HG03280 (cell line): Measurements from ENCODE around the gene ABCB8.

Experiments used
- ATAC-seq: cut with Tn5 transposase; IDR thresholded peaks from one replicate; pipeline ENCODE4 v1.9.1; 2021; ENCODE audit warnings: mild to moderate bottlenecking, moderate library complexity; ENCODE audit not compliant: unreplicated experiment

Gene ABCB8

GRCh38 chr7:151056666-151057505 is 28.6 kb downstream of the ABCB8 start:
- ATAC-seq, result no peak

DNA sequence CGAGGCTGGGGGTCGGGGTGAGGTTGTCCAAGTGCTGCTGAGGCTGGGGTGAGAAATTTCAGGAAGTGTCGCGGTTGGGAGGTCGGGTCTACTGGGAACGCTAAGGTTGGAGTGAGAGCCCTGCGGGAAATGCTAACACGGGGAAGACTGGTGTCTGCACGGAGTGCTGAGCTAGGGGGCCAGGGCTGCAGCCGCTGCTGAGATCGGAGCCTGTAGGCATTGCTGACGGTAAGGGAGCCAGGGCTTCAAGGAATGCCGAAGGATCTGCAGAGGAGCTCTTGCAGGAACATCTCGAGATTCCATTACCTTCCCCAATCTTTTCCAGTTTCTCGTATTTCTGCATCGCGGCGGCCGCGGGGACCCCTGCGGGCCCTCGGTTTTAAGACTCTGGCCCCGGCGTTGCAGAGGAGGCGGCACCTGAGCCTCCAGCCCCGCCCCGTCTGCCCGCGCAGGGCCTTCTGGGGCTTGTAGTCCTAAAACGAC is 29.3 kb downstream of the ABCB8 start, which contains the start of gene CDK5:
Gene CDK5 (minus strand): TSS at position 392 of the 483 bp plus-strand sequence. CDS start 49 bp downstream, at position 343.
- ATAC-seq, result peak; percentile 7

GRCh38 chr7:151057989-151058780 is 29.9 kb downstream of the ABCB8 start:
- peak; percentile 88 for ATAC-seq

DNA sequence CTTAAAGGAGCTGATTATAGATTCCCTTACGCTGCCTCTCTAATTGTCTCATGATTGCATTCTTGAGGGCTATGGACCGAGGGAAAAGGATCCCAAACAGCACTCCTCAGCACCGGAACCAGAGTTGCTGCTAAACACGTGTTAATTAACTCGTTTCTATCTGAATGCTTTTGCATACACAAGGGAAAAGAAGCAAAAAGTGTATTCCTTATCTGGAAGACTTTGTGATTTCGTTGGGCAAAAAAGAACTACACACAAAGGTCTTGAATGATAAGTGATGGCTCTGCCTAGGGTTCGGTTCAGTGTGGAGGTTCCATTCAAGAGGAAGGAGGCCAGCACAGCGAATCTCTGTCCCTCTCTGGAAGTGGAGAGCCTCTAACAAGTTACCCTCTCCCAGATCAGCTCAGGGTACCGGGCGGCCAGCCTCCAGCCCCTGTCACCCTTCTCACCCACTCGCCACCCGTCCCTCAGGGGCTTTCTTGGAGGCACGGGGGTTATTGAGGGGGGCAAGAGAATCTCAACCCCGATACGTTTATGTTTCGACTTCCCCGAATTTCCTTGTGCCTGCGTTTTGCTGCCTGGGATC is 30.6 kb downstream of the ABCB8 start:
- no peak for ATAC-seq

- peak; percentile 32 for ATAC-seq
These were observed 31.3 kb downstream of the ABCB8 start, which contains the start of gene SLC4A2 for GRCh38 chr7:151059367-151060112. TSS of gene SLC4A2 (plus strand) at chr7:151059589. CDS start at chr7:151061988, 2,399 bp downstream.

DNA sequence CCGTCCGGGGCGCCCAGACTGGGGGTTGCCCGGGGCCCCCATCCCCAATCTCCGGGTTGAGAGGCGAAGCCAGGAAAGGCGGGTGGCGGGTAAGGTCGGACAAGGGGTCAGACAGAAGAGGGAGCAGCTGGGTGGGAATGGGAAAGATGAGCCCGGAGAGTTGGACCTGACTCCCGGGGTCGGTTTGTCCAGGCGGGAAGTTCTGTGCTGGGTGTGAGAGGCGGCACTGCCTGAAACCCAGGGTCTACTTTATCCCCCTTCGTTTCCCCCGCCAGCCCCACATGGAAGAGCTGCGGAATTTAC is 31.8 kb downstream of the ABCB8 start:
- ATAC-seq, result no peak

DNA sequence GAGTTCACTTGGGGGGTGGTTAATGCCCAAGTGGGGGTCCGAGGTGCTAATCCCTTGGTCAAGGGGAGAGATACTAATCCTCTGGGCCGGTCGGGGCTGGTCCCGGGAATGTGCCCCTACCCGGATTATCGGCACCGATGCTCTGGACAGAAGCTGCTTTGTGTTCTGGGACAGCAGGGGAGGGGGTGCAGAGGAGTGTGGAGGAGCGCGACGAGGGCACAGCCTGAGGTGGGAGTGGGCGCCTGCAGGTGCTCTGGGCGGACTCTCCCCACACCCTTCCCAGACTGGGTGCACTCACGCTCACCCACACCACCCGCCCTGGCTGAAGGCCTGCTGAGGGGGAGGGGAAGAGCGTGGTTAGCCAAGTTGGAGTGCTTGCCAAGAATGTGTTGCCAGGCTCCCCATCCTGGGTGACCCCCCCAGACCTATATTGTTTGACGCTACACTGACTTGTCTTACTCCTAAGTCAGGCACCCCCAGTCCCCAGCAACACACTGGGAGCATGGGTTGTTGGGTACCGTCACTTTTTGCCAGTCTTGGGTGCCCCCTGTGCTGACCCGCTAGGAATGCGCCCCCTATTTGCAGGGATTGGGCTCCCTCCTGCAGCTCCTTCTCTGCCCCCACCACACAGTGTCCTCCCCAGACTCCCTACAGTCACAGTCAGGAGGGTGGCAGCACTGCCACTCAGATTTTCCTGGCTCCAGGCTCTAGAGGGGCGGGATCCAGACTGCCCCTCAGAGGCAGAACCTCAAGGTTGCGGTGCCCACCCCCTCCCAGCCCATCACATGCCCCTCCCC is 32.4 kb downstream of the ABCB8 start:
- no peak for ATAC-seq

DNA sequence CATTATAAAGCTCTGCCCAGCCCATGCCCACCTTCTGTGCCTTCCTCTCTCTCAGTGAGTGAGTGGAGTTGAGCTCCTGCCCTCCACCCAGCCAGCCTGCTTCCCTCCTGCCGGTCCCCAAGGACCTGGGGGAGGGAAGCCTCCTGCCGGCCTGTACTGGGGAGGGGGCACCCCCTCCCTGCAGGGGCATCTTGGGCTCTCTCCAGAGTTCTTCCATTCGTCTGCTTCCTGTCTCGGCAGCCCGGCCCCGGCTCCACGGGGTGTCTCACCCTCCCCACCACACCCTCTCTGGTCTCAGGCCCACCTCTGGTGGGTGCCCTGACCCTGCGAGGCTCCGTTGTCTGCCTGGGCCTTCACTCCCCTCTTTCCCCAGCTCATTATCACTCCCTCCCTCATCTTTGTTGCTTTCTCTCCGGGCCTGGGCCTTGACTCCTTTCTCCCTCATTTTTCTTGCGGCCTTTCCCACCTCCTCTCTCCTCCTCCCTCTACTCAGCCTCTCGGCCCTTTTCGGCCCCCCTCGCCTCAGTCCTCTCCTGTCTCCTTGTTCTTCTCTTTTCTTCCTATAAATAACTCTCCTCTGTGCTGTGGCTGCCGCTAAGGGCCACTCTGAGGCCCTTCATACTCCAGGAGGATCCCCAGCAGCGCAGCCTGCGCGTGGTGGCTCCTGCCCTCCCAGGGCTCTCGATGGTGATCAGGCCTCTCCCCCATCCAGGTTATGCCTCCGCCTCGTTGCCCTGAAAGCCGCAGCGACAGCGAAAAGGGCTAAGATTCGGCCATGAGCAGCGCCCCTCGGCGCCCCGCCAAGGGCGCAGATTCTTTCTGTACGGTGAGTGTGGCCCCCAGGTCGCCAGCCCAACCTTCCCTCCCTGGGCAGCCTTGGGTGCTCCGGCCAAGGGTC is 33.2 kb downstream of the ABCB8 start:
- no peak for ATAC-seq

- no peak for ATAC-seq
These were observed 33.8 kb downstream of the ABCB8 start for GRCh38 chr7:151062111-151062398.

GRCh38 chr7:151062399-151063211 is 34.4 kb downstream of the ABCB8 start:
- ATAC-seq, result no peak

DNA sequence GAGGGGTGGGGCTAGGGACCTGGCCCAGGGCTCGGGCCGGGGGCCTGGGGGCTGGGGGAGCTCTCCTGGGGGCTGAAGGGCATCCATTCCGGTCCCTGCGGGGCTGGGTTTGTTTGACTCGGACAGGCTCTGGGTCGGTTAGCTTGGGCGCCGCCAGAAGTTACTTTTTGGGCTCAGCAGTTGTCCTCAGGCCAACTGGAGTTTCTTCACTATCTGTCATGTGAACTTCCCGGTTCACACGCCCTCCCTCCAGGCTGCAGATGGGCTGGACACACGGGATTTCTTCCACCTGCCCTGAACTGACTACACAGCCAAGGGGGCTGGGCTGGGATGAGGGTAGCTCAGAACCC is 34.9 kb downstream of the ABCB8 start:
- ATAC-seq, result no peak

GRCh38 chr7:151064454-151064853 is 36.2 kb downstream of the ABCB8 start:
- ATAC-seq, result no peak

DNA sequence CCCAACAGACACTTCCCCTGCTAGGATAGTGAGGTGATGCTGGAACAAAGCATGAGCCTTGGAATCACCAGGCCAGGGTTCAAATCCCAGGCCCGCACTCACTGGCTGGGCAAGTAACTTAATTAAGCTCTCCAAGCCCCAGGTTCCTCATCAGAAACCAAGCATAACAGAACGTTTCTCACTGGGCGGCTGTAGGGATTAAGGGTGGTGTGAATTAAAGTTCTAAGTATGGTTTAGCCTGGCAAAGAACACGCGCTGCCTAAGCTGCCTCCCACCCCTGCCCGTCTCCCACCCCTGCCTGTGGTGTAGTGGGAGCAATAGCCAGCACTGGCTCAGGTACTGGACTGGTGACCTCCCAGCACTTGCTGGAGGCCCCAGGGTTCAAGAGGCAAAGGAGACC is 36.7 kb downstream of the ABCB8 start:
- ATAC-seq, result no peak

- ATAC-seq, result no peak
These were observed 37.3 kb downstream of the ABCB8 start for GRCh38 chr7:151065516-151065915.

DNA sequence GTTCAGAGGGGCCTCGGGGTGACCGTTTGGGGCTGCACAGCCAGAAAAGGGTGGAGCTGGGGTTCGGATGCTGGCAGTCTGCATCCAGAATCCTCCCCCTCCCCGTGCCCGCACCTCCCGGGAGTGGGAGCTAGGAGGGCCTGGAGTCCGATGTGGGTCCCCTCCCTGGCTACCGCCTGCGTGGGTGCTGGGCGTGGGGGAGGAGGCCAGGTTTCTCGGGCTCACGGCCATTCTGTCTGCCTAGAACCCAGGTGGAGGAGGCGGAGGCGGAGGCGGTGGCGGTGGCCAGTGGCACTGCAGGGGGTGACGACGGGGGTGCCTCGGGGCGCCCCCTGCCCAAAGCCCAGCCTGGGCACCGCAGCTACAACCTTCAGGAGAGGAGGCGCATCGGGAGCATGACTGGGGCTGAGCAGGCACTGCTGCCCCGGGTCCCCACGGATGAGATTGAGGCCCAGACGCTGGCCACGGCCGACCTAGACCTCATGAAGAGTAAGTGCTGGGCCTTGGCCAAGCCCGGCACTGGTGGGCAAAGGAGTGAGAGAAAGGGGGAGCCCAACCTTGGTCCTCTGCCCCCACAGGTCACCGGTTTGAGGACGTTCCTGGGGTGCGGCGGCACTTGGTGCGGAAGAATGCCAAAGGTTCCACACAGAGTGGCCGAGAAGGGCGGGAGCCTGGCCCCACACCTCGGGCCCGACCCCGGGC is 38.2 kb downstream of the ABCB8 start:
- no peak for ATAC-seq

GRCh38 chr7:151068069-151068773 is 40.0 kb downstream of the ABCB8 start:
- ATAC-seq, result no peak
